SU-DHL-6 (cell line): ENCODE measurements around the gene RNU6-1.

Experiments
- EZH2phosphoT487 ChIP-seq: fragments of 200-600 bp; sonication (generic), shearing (Covaris generic); conservative IDR thresholded peaks from 2 replicates; pipeline ENCODE4 v1.6.1; 2018; ENCODE audit warnings: mild to moderate bottlenecking, antibody characterized with exemption, low read length, moderate library complexity, mixed read lengths
- TF ChIP-seq, protein P1 (sequence below): fragments of 200-600 bp; sonication (generic); IDR thresholded peaks from one replicate; pipeline ENCODE4 v1.5.1; 2017; ENCODE audit warnings: antibody characterized with exemption, mild to moderate bottlenecking, low read length, moderate library complexity; ENCODE audit not compliant: insufficient read depth, poor library complexity, severe bottlenecking

GRCh38 chr15:67824976-67825880, 14.6 kb downstream of the RNU6-1 start, which contains the start of gene SKOR1:
- no peak for TF ChIP-seq EZH2phosphoT487
- TF ChIP-seq, protein P1, sequence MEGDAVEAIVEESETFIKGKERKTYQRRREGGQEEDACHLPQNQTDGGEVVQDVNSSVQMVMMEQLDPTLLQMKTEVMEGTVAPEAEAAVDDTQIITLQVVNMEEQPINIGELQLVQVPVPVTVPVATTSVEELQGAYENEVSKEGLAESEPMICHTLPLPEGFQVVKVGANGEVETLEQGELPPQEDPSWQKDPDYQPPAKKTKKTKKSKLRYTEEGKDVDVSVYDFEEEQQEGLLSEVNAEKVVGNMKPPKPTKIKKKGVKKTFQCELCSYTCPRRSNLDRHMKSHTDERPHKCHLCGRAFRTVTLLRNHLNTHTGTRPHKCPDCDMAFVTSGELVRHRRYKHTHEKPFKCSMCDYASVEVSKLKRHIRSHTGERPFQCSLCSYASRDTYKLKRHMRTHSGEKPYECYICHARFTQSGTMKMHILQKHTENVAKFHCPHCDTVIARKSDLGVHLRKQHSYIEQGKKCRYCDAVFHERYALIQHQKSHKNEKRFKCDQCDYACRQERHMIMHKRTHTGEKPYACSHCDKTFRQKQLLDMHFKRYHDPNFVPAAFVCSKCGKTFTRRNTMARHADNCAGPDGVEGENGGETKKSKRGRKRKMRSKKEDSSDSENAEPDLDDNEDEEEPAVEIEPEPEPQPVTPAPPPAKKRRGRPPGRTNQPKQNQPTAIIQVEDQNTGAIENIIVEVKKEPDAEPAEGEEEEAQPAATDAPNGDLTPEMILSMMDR: no peak
